Colonic mucosa (tissue), 4 donors: ENCODE results near the gene LEKR1. TPM values are rescaled to one million over a fixed set of nuclear protein-coding genes. Genes with fewer than 3 reads are reported as not detected.
"Not testable (repeated sequence)": the region's sequence is repeated elsewhere in the genome, so short reads cannot be mapped to it uniquely, and the experiment has no call there.

Source experiments
- DNase-seq: peaks from one replicate; pipeline ENCODE4 v3.0.0-alpha.2; 2020
- H3K27ac ChIP-seq: fragments of 200-600 bp; one replicate; pipeline ENCODE4 v1.8.0; 2021
- H3K27me3 ChIP-seq: fragments of 200-600 bp; one replicate; pipeline ENCODE4 v1.8.0; 2021
- H3K36me3 ChIP-seq: fragments of 200-600 bp; one replicate; pipeline ENCODE4 v1.8.0; 2021
- H3K4me1 ChIP-seq: fragments of 200-600 bp; one replicate; pipeline ENCODE4 v1.8.0; 2021; ENCODE audit warnings: mild to moderate bottlenecking
- H3K4me3 ChIP-seq: fragments of 200-600 bp; one replicate; pipeline ENCODE4 v1.8.0; 2021
- H3K9ac ChIP-seq, 2 donors: one replicate each; pipeline ENCODE4 v1.7.0; 2013; ENCODE audit warnings: control low read depth in 2 of 2, low read depth in 2 of 2, low read length in 2 of 2
- H3K9me3 ChIP-seq: fragments of 200-600 bp; one replicate; pipeline ENCODE4 v1.8.0; 2021
- CTCF ChIP-seq: fragments of 200-600 bp; IDR thresholded peaks from one replicate; pipeline ENCODE4 v1.8.0; 2022; ENCODE audit warnings: antibody characterized with exemption, mild to moderate bottlenecking
- intact Hi-C: fragments of 100-400 bp; cut with DNase I; formaldehyde crosslinking; loops from one replicate; pipeline ENCODE4 v1.14.1; 2022
- total RNA-seq, 2 donors: library from RNA; stranded (reverse); fragmentation: NEBNext Ultra II Directional in 1 of 2; extraction: Animal tissue kit (Norgen Biotek cat#: 25700) in 1 of 2; gene quantifications; one replicate each; pipeline ENCODE4 v1.2.1, GENCODE V29; 2021
- donor health status: healthy.
- donor health status: DM: no; HTN: no; CAD: no.
- donor health status: DM: no; HTN: no; CAD: no.

The LEKR1 gene
- total RNA-seq, 2 donors from 2014 or later = 1.6 to 2.0 TPM

GRCh38 chr3:156797368-156797767 lies 28.8 kb upstream of the LEKR1 start:
- H3K4me3 ChIP-seq = no peak overlapping the region
- DNase-seq = no peak
- H3K9me3 ChIP-seq = no peaks in the 10 kb centered on the region
- H3K27ac ChIP-seq = no peak overlapping the region
- H3K36me3 ChIP-seq = no peaks in the 10 kb centered on the region
- H3K27me3 ChIP-seq = no peaks in the 10 kb centered on the region
- intact Hi-C loops = no loop called here
- no peak for TF ChIP-seq CTCF
- no peaks in the 10 kb centered on the region for H3K4me1 ChIP-seq
- H3K9ac ChIP-seq = no peak overlapping the region

- H3K9ac ChIP-seq, H3K36me3 ChIP-seq, H3K4me1 ChIP-seq, DNase-seq, H3K4me3 ChIP-seq, H3K27ac ChIP-seq, intact Hi-C loops, H3K9me3 ChIP-seq, H3K27me3 ChIP-seq: not testable (repeated sequence)
These were observed 25.9 kb upstream of the LEKR1 start for GRCh38 chr3:156800287-156800686.

DNA sequence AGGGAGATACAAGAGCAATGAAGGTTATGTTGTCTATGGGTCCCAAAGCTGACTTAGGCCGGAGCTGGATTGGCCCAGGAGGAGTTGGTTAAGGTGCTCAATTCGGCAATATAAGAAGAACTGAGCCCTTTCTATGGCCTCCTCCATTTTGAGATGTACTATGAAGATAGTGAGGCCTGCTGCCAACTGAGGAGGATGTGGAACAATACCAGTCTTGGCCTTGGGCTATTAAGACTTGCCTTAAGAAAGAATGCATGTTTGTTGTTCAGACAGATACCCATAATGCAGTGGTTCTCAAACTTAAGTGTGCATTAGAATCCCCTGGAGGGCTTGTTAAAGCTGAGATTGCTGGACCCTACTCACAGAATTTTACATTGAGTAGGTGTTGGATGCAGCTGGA lies 24.4 kb upstream of the LEKR1 start:
- H3K4me1 ChIP-seq = no peaks in the 10 kb centered on the region
- TF ChIP-seq CTCF = no peak
- H3K4me3 ChIP-seq = no peak overlapping the region
- no peaks in the 10 kb centered on the region for H3K27me3 ChIP-seq
- no peaks in the 10 kb centered on the region for H3K9me3 ChIP-seq
- no peak for DNase-seq
- no peaks in the 10 kb centered on the region for H3K36me3 ChIP-seq
- intact Hi-C loops = no loop called here
- H3K9ac ChIP-seq = no peak overlapping the region
- no peak overlapping the region for H3K27ac ChIP-seq

DNA sequence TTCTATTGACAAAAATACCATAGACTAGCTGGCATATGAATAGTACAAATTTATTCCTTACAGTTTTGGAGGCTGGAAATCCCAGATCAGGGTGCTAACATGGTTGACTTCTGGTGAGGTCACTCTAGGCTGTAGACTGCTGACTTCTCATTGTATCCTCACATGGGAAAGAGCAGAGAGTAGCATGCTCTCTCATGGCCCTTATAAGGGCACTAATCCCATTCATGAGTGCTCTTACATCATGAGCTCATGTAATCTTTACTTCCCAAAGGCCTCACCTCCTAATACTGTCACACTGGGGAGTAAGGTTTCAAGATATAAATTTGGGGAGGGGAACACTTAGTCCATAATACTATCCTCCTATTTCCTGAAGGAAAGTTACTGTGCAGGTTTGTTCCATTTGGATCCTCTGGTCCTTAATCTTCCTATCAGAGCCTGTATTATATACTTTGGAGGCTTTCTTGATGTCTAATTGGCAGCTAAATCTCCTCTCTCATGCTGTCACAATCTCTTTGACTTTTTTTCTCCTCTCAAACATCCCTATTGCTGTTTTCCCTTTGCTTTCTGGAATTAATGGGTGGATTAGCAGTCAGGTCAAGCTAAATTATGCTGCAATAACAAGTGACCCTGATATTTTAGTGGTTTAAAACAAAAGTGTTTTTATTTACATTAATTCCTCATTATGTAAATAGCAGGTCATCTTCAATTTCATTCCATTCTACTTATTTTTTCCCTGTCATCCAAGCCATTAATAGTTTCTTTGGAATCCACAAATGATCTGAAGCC lies 23.1 kb upstream of the LEKR1 start:
- Histone ChIP-seq H3K27ac (no peak overlapping the region), H3K27me3 (no peaks in the 10 kb centered on the region), H3K36me3 (no peaks in the 10 kb centered on the region), H3K9ac (no peak overlapping the region), H3K4me1 (no peaks in the 10 kb centered on the region), H3K4me3 (no peak overlapping the region), H3K9me3 (no peaks in the 10 kb centered on the region)
- no peak for DNase-seq
- intact Hi-C loops = no loop called here
- TF ChIP-seq CTCF = no peak

DNA sequence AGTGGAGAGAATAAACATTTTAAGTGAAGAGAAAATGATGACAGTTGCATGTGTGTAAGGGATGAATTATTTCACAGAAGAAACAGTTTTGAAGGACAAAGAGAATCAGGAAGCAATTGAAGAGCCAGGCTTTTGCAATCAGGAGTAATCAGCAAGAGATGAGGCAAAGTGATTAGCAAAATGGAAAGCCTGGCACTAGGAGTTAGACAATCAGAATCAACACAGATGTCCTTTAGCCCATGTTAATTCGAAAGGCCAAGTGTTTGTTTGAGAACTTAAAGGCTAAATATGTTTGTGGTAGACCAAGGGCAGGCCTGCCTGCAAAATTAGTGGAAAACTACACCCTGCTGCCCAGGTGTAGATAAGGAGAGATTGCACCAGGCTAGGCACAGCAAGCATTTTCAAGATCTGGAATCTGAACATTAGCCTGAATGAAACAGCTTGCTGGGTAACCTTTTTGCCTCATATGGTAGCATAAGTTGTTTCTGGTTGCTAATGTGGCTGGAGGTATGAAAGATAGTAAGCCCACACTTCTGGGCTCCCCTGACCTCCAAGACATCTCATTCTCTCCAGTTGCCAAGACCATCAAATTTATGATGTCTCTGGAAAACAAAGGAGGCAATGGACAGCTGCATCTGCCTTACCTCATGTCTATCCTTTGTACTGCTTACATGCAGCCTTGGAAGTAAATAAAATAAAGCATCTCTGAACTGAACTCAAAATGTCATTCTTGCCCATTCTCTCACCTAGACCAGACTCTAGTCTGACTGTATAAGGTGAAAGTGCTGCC lies 22.0 kb upstream of the LEKR1 start:
- H3K9me3 ChIP-seq = no peaks in the 10 kb centered on the region
- no peaks in the 10 kb centered on the region for H3K27me3 ChIP-seq
- H3K36me3 ChIP-seq = no peaks in the 10 kb centered on the region
- no peaks in the 10 kb centered on the region for H3K4me1 ChIP-seq
- TF ChIP-seq CTCF = no peak
- H3K4me3 ChIP-seq = no peak overlapping the region
- H3K27ac ChIP-seq = no peak overlapping the region
- intact Hi-C loops = no loop called here
- H3K9ac ChIP-seq = no peak overlapping the region
- no peak for DNase-seq

DNA sequence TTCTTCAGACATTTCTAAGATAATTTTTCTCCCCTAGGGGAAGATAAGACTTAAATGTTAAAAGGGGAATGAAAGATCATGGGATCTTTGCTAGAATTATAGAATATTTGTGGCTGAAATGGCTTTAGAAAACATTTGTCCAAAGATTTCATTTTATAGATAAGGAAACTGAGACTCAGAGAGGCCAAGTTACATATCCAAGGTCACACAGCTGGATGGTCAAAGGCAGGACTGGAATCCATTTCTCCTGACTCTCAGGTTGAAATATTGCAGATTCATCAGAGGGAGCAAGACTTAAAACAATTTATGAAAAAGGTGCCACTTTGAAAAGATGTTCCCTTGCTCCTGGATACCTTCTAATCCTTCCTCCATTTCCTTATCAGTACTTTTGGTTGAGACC lies 19.5 kb upstream of the LEKR1 start:
- DNase-seq = no peak
- Histone ChIP-seq H3K9ac (no peak overlapping the region), H3K4me3 (no peak overlapping the region), H3K27me3 (no peaks in the 10 kb centered on the region), H3K9me3 (no peaks in the 10 kb centered on the region), H3K27ac (no peak overlapping the region), H3K36me3 (no peaks in the 10 kb centered on the region), H3K4me1 (no peaks in the 10 kb centered on the region)
- TF ChIP-seq CTCF = no peak
- intact Hi-C loops = no loop called here
